ENCODE results near the gene DNAH14.

DNAH14 gene

GRCh38 chr1:225412803-225413351 is 483.4 kb downstream of the DNAH14 start:
- DNase-seq = no peak

- DNase-seq = no peak
Observed at GRCh38 chr1:225413708-225414375, 484.4 kb downstream of the DNAH14 start.

- no peak for DNase-seq
Observed at GRCh38 chr1:225415307-225415706, 485.8 kb downstream of the DNAH14 start.

GRCh38 chr1:225415967-225416745 is 486.7 kb downstream of the DNAH14 start:
- DNase-seq = no peak

GRCh38 chr1:225418059-225418458 is 488.6 kb downstream of the DNAH14 start:
- no peak for DNase-seq

GRCh38 chr1:225418598-225418997 is 489.1 kb downstream of the DNAH14 start:
- no peak for DNase-seq

- DNase-seq = no peak
Observed at GRCh38 chr1:225422031-225422605, 492.6 kb downstream of the DNAH14 start.

GRCh38 chr1:225422795-225423517 is 493.5 kb downstream of the DNAH14 start:
- DNase-seq = no peak

- DNase-seq = no peak
Observed at GRCh38 chr1:225423518-225423855, 494.0 kb downstream of the DNAH14 start.

GRCh38 chr1:225424562-225425200 is 495.2 kb downstream of the DNAH14 start:
- no peak for DNase-seq

GRCh38 chr1:225425201-225425786 is 495.8 kb downstream of the DNAH14 start:
- DNase-seq = no peak

GRCh38 chr1:225426395-225427234 is 497.1 kb downstream of the DNAH14 start:
- DNase-seq = no peak

- DNase-seq = no peak
Observed at GRCh38 chr1:225427235-225428067, 498.0 kb downstream of the DNAH14 start, which contains the start of gene LBR. TSS of gene LBR (minus strand) at chr1:225428038. CDS start at chr1:225424075, 3,963 bp downstream.

- peak; percentile 79 for DNase-seq
Observed at GRCh38 chr1:225428068-225428880, 498.8 kb downstream of the DNAH14 start.

GRCh38 chr1:225428881-225429455 is 499.5 kb downstream of the DNAH14 start:
- DNase-seq = no peak

- DNase-seq = no peak
Observed at GRCh38 chr1:225430301-225430700, 500.8 kb downstream of the DNAH14 start.

GRCh38 chr1:225431081-225431863 is 501.8 kb downstream of the DNAH14 start:
- no peak for DNase-seq

- no peak for DNase-seq
Observed at GRCh38 chr1:225434046-225434445, 504.6 kb downstream of the DNAH14 start.
